HG03460 (cell line): ENCODE measurements around the gene HAND1.
A peak's percentile ranks its signal among the peaks of the same experiment; 100 is the strongest.

ENCODE experiments used
- ATAC-seq: cut with Tn5 transposase; IDR thresholded peaks from one replicate; pipeline ENCODE4 v1.9.1; 2021; ENCODE audit not compliant: unreplicated experiment

The HAND1 gene

DNA sequence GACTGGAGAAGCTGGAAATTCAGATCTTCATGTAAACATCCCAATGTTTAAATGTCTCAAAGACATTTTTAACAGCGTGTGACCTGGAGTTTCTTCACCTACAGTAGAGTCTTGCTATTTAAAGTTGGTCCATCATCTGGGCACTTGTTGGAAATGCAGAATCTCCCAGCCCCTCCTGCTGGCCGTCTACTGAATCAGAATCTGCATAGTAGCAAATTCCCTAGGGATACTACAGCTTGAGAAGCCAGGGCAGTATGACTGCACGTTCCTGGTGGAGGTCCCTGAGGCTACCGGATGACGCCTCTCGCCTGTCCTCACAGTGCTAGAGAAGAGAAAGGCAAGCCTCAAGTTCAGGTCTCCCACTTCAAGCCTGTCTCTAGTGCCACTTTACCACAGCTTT, 16.5 kb downstream of the HAND1 start:
- ATAC-seq: no peak

GRCh38 chr5:154460172-154460571, 17.9 kb downstream of the HAND1 start:
- no peak for ATAC-seq

GRCh38 chr5:154459015-154459414, 19.0 kb downstream of the HAND1 start:
- ATAC-seq: no peak

DNA sequence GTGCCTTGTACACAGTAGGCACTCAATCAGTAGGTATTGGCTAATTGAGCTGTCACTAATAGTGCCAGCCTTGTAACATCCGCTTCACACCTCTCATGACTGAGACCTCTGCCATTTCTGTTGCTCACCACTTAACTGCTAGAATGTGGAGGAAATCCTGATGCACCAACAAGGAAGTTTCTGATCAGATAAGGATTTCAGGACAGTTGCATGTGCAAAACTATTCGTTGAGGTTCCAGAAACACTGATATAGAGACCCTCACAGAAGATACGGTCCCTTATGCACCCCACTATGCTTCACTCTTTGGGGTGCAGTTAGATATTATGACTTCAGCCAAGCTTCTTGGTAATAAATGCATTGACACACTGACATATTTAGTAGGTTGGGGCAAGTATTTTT, 21.5 kb downstream of the HAND1 start:
- ATAC-seq: no peak

DNA sequence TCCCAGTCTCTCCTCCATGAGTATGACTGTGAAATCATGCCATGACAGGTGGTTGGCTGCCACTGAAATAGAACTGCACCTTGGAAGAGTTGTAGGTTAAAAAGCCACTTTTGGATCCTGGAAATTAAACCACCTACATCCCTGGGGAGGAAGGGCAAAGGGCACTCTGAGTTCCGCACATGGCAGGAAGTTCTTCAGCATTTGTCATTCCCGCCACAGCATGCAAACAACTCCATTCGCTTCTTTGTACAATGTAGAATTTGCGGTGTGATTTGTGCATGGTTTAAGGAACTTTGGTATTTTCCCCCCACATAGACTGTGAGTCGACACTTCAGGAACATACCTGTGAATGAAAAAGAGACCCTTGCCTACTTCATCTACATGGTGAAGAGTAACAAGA, 22.4 kb downstream of the HAND1 start:
- ATAC-seq: no peak

DNA sequence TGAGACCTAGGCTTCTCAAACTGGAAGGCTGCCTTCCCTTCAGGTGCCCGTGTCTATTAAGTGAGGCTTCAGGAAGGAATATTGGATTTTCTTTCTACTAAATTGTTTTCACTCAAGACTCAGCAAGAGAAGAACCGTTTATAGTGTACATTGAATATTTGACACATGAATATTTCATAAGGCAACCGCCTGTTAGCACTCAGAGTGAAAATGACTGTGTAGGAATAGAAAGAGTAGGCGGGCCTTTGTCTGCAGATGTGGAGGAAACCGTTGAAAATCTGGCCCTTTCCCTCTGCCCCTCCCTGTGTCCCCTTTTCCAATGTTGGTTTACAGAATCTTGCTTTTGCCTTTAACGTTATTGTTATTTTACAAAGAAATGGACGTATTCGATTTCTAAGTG, 26.1 kb downstream of the HAND1 start:
- no peak for ATAC-seq

GRCh38 chr5:154449786-154450185, 28.2 kb downstream of the HAND1 start:
- no peak for ATAC-seq

- ATAC-seq: no peak
Measured at GRCh38 chr5:154447089-154447725, 30.8 kb downstream of the HAND1 start.

DNA sequence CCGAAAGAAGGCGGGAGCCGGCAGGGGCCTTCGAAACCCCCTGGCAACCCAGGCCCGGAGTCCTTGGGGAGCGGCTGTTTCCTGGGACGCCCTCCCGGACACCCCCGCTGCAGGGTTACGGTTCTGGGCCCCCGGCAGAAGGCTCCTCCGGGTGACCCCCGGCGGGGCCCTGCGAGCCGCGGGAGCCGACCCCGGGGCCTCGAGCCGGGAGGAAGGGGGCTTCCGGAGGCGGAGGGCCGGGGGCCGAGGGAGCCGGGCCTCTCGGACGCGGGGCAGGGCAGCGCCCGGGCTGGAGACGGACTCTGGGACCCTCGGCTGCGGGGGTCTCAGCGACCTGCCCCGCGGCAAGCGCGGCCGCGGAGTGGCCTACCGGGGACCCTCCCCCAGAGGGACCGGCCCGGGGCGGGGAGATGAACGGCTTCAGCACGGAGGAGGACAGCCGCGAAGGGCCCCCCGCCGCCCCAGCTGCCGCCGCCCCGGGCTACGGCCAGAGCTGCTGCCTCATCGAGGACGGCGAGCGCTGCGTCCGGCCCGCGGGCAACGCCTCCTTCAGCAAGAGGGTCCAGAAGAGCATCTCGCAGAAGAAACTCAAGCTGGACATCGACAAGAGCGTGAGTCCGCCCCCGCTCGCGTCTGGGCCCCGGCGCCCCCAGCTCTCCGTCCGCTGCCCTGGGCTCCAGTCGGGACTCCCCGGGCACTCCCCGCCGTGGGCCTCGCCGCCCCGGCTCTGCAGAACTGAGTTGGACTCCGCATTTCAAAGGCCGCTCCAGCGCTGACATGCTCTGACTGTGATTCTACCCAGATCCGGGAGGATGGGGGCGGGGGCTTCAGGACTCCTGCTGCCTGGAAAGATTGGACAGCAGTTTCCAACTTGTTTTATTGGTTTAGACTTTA, 31.6 kb downstream of the HAND1 start:
- peak; percentile 19 for ATAC-seq

GRCh38 chr5:154445422-154446194, 32.4 kb downstream of the HAND1 start, which contains the start of gene SAP30L:
TSS of gene SAP30L (plus strand) at chr5:154445997. CDS start at chr5:154446605, 608 bp downstream.
- ATAC-seq: peak; percentile 90

DNA sequence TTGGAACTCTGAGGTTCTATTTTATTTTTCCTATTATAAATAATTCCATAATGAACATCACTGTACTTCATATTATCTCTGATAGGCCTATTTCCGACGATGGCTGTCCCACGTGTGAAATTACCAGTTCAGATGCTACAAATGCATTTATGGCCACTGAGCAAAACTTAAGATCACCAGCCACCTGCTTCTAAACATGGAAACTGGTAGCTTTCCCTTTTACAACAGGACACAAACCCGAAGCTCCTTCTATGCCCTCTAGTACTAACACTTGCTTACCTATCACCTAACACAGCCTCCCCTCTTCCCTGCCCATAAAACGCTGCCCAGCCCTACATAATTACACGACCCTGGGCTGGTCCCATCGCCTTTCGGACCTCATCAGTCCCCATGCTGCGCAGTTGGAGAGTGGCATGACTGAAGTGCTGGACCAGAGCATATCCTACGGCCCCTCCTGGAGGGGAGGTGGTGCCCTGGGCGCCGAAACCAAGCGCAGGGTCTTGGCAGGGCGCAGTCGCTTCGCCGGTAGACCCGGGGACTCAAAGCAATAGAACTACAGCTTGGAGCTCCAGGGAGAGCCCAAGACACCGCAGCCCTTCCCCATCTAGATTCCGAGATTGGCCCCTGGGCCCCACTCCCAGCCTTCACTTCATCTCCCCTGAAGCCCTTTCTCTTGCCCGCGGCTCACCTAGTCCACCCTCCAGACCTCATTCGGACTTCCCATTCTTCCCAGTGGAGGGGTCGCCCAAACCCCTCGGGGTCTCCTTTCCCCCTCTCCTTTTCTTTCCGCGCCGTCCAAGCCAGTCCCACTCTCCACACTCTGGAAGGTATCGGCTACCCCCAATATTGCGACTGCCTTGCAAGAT, 33.2 kb downstream of the HAND1 start:
- no peak for ATAC-seq

DNA sequence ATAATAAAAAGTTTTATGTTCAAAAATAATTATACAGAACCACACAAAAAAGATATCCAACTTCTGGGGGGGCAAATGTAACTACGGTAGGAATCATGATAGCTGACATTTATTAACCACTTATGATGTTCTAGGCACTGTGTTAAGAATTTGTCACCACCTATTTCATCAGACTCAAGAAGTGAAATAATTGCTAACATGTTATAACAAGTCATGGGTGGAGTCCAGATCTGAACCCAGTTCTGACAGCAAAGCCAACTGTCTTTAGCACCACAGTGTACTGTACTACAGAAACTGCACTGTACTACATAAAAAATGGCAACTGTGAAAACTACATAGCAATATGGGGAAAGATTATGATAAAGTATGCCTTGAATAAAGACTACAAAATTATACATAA, 35.2 kb downstream of the HAND1 start:
- ATAC-seq: no peak

DNA sequence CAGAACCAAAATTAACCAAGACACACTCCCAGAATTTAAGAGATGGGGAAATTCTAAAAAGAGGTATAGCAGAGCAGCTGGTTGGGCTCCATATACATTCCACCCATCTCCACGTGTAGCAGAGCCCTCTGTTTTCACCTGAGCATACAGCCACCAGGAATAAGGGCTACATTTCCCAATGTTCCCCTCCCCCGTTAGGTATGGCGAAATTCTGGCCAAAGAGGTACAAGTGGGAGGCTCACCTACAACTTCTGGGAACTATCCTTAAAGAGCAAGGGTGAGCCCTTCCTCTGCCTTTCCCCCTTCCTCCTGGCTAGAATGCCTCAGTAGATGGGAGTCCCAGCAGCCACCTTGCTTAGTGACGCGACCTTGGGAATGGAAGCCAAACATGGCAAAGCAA, 37.5 kb downstream of the HAND1 start:
- ATAC-seq: no peak

GRCh38 chr5:154437281-154437965, 40.6 kb downstream of the HAND1 start:
- ATAC-seq: no peak

GRCh38 chr5:154435226-154435625, 42.8 kb downstream of the HAND1 start:
- ATAC-seq: no peak

DNA sequence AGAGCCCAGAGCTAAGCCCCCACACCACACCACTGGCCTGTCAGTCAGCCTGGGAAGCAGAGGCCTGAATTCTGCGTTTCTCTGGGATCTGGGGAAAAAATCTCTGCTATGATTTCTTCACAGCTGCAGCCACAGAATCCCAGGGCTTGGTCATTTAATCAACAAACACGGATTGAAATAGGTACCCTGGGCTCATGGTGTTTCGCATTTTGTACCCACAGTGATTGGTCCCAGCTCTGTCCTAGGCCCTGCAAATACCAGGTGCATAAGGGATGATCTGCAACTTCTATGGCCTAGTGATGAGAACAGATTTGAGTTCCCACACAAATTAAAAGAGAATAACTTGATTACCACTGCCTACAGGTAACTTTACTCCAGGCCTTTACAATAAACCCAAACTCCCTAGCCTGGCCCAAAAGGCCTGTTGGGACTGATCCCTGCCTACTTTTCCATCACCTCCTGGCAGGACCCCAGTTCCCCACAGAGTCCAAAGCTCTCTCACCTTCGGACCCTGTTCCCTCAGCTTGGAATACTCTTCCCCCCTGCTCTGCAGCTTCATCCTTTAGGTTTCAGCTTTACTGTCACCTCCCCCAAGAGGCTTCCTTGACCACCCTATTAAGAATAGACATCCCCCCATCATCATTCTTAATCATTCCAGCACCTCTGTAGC, 46.9 kb downstream of the HAND1 start:
- ATAC-seq: no peak

- no peak for ATAC-seq
Measured at GRCh38 chr5:154430466-154430865, 47.6 kb downstream of the HAND1 start.

GRCh38 chr5:154429341-154429740, 48.7 kb downstream of the HAND1 start:
- no peak for ATAC-seq

GRCh38 chr5:154428208-154428607, 49.8 kb downstream of the HAND1 start:
- no peak for ATAC-seq
